CD4-positive, alpha-beta T cell (primary cell): ENCODE results near the gene DAND5. TPM values are rescaled to one million over a fixed set of nuclear protein-coding genes. Genes with fewer than 3 reads are reported as not detected.
A peak's percentile ranks its signal among the peaks of the same experiment; 100 is the strongest.
"Not testable (repeated sequence)": the region's sequence is repeated elsewhere in the genome, so short reads cannot be mapped to it uniquely, and the experiment has no call there.

Experiments
- ATAC-seq: fragments of 200-7000 bp; cut with Tn5 transposase; one replicate; pipeline ENCODE4 v1.10.0; 2022; ENCODE audit warnings: mild to moderate bottlenecking; ENCODE audit not compliant: poor library complexity
- CTCF ChIA-PET: fragments of 350-600 bp; sonication (Branson Sonifier 250); formaldehyde crosslinking; loops from one replicate; lab custom pipeline; 2021; ENCODE audit warnings: antibody characterized with exemption, inconsistent platforms; lab: Charles Lee
- POLR2A ChIA-PET: fragments of 350-600 bp; sonication (Branson Sonifier 250); formaldehyde crosslinking; loops from one replicate; lab custom pipeline; 2021; ENCODE audit warnings: antibody characterized with exemption, inconsistent platforms; lab: Charles Lee
- DNase-seq, 14 experiments: peaks; one replicate each; pipeline ENCODE4 v3.0.0-alpha.2; 2013 to 2020; ENCODE audit warnings: mixed read lengths in 2 of 14
- H3K27ac ChIP-seq, 2 donors: one replicate each; pipeline versions ENCODE4 v1.5.1 to v1.7.0; 2013; ENCODE audit warnings: low read length in 2 of 2, low read depth in 1 of 2, mild to moderate bottlenecking in 1 of 2
- H3K27me3 ChIP-seq, 2 experiments: 1 replicate in 1 of 2; 2 replicates in 1 of 2; pipeline versions ENCODE4 v1.6.1 to v1.7.0; 2013; ENCODE audit warnings: low read length in 2 of 2, control low read depth in 1 of 2, mild to moderate bottlenecking in 1 of 2, moderate library complexity in 1 of 2; ENCODE audit not compliant: insufficient read depth in 2 of 2, control insufficient read depth in 1 of 2
- H3K36me3 ChIP-seq: one replicate; pipeline ENCODE4 v1.6.1; 2013; ENCODE audit warnings: low read length, control low read depth; ENCODE audit not compliant: insufficient read depth
- H3K4me1 ChIP-seq: one replicate; pipeline ENCODE4 v1.6.1; 2013; ENCODE audit warnings: low read length, control low read depth; ENCODE audit not compliant: insufficient read depth
- H3K4me3 ChIP-seq: one replicate; pipeline ENCODE4 v1.5.1; 2013; ENCODE audit warnings: mild to moderate bottlenecking, low read length, moderate library complexity
- H3K9me3 ChIP-seq, 2 experiments: 1 replicate in 1 of 2; 2 replicates in 1 of 2; pipeline versions ENCODE4 v1.6.1 to v1.7.0; 2013; ENCODE audit warnings: low read length in 2 of 2, mild to moderate bottlenecking in 2 of 2, control low read depth in 1 of 2, moderate library complexity in 1 of 2; ENCODE audit not compliant: control insufficient read depth in 1 of 2, insufficient read depth in 1 of 2
- H3K27ac Mint-ChIP-seq: one replicate; pipeline ENCODE4 v1.8.0; 2020; ENCODE audit warnings: mixed read lengths
- H3K27me3 Mint-ChIP-seq: one replicate; pipeline ENCODE4 v1.8.0; 2021; ENCODE audit warnings: mixed read lengths
- H3K36me3 Mint-ChIP-seq: one replicate; pipeline ENCODE4 v1.8.0; 2021; ENCODE audit warnings: low read depth, mixed read lengths
- H3K4me1 Mint-ChIP-seq: one replicate; pipeline ENCODE4 v1.8.0; 2021; ENCODE audit warnings: low read depth, mixed read lengths
- H3K4me3 Mint-ChIP-seq: one replicate; pipeline ENCODE4 v1.8.0; 2020; ENCODE audit warnings: mild to moderate bottlenecking, mixed read lengths
- H3K9me3 Mint-ChIP-seq: one replicate; pipeline ENCODE4 v1.8.0; 2020; ENCODE audit warnings: mixed read lengths
- intact Hi-C, 2 experiments: fragments of 100-400 bp; cut with DNase I in 1 of 2; cut with micrococcal nuclease in 1 of 2; formaldehyde crosslinking; loops; one replicate each; pipeline versions ENCODE4 v1.15.1 to v1.9.0; 2023 to 2025; cut with DNase I, micrococcal nuclease
- total RNA-seq, 174 experiments: library from RNA in 2 of 174; stranded (reverse) in 2 of 174; gene quantifications; one replicate each; pipeline ENCODE4 v1.2.3 and lab custom pipeline; 2021 to 2026
- TF ChIP-seq, protein P1 (sequence below): fragments of 200-600 bp; IDR thresholded peaks from one replicate; pipeline ENCODE4 v1.8.0; 2022; ENCODE audit warnings: antibody characterized with exemption, mild to moderate bottlenecking

The DAND5 gene
- total RNA-seq, 2 experiments from 2014 or later = not detected

DNA sequence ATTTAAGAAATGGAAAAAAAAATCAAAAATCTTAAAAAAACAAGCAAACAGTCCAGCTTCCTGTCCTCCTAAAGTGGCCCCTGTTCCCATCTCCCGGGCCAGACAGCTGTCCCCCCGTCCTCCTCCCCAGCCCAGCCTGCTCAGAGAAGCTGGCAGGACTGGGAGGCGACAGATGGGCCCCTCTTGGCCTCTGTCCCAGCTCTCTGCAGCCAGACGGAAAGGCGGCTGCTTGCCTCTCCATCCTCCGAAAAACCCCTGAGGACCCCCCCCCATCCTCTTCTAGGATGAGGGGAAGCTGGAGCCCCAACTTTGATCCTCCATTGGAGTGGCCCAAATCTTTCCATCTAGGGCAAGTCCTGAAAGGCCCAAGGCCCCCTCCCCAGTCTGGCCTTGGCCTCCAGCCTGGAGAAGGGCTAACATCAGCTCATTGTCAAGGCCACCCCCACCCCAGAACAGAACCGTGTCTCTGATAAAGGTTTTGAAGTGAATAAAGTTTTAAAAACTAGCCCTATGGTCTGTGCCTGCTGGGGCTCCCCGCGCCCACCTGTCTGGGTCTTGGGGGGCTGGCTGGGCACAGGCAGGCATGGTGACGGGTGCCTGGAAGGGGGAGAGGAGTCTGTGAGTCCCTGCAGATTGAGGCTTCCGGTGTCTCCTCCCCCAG is 16.1 kb upstream of the DAND5 start:
- Mint-ChIP-seq H3K27ac (no peak overlapping the region), H3K4me3 (no peak overlapping the region), H3K4me1 (peaks cover 23% of the 10 kb centered on the region), H3K27me3 (no peaks in the 10 kb centered on the region), H3K9me3 (no peaks in the 10 kb centered on the region), H3K36me3 (peaks cover 68% of the 10 kb centered on the region)
- Histone ChIP-seq H3K4me1 (peaks cover 38% of the 10 kb centered on the region), H3K27ac (no peak overlapping the region), H3K27me3 (no peaks in the 10 kb centered on the region), H3K4me3 (no peak overlapping the region), H3K9me3 (no peaks in the 10 kb centered on the region), H3K36me3 (peaks cover 58% of the 10 kb centered on the region)
- CTCF ChIA-PET = interaction anchor here (5.5 kb wide), 1 partner anchor 12 kb away, joined by 30 read pairs; no protein-coding TSS in a partner anchor
- no peak for ATAC-seq
- POLR2A ChIA-PET = interaction anchor here (1.4 to 2.4 kb wide), 3 partner anchors 12 to 20 kb away, joined by 5 to 9 read pairs (median 8); partner anchors contain the start of genes CALR and FARSA
- TF ChIP-seq, protein P1, sequence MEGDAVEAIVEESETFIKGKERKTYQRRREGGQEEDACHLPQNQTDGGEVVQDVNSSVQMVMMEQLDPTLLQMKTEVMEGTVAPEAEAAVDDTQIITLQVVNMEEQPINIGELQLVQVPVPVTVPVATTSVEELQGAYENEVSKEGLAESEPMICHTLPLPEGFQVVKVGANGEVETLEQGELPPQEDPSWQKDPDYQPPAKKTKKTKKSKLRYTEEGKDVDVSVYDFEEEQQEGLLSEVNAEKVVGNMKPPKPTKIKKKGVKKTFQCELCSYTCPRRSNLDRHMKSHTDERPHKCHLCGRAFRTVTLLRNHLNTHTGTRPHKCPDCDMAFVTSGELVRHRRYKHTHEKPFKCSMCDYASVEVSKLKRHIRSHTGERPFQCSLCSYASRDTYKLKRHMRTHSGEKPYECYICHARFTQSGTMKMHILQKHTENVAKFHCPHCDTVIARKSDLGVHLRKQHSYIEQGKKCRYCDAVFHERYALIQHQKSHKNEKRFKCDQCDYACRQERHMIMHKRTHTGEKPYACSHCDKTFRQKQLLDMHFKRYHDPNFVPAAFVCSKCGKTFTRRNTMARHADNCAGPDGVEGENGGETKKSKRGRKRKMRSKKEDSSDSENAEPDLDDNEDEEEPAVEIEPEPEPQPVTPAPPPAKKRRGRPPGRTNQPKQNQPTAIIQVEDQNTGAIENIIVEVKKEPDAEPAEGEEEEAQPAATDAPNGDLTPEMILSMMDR = no peak
- intact Hi-C loops = no loop called here
- DNase-seq = peak in 1 of 14 experiments; percentile 31

GRCh38 chr19:12953799-12954611 is 15.4 kb upstream of the DAND5 start:
- Mint-ChIP-seq H3K27ac (peak overlapping the region; percentile 36), H3K9me3 (no peaks in the 10 kb centered on the region), H3K36me3 (peaks cover 61% of the 10 kb centered on the region), H3K4me3 (peak overlapping the region; percentile 30), H3K27me3 (no peaks in the 10 kb centered on the region), H3K4me1 (peaks cover 23% of the 10 kb centered on the region)
- Histone ChIP-seq H3K4me1 (peaks cover 38% of the 10 kb centered on the region), H3K4me3 (no peak overlapping the region), H3K27ac (no peak overlapping the region), H3K9me3 (no peaks in the 10 kb centered on the region), H3K36me3 (peaks cover 50% of the 10 kb centered on the region), H3K27me3 (no peaks in the 10 kb centered on the region)
- POLR2A ChIA-PET = interaction anchor here (0.9 to 2.4 kb wide), 5 partner anchors 11 to 150 kb away, joined by 4 to 9 read pairs (median 6); partner anchors contain the start of genes CALR, FARSA and GCDH
- CTCF ChIA-PET = interaction anchor here (0.6 to 5.5 kb wide), 2 partner anchors 11 to 1803 kb away, joined by 5 to 30 read pairs; no protein-coding TSS in a partner anchor
- intact Hi-C loops = no loop called here
- TF ChIP-seq, protein P1 = no peak
- DNase-seq = peak in 1 of 14 experiments; percentile 31
- ATAC-seq = no peak

- Mint-ChIP-seq H3K4me1 (peaks cover 23% of the 10 kb centered on the region), H3K27me3 (no peaks in the 10 kb centered on the region), H3K9me3 (no peaks in the 10 kb centered on the region), H3K27ac (peak overlapping the region; percentile 36), H3K36me3 (peaks cover 55% of the 10 kb centered on the region), H3K4me3 (peak overlapping the region; percentile 46)
- ChIA-PET POLR2A (interaction anchor here (0.9 to 2.4 kb wide), 3 partner anchors 11 to 150 kb away, joined by 4 to 9 read pairs (median 6); partner anchors contain the start of gene GCDH), CTCF (interaction anchor here (0.6 to 5.5 kb wide), 2 partner anchors 10 to 1804 kb away, joined by 5 to 30 read pairs; no protein-coding TSS in a partner anchor)
- TF ChIP-seq, protein P1 = no peak
- ATAC-seq = no peak
- intact Hi-C loops = no loop called here
- peaks cover 38% of the 10 kb centered on the region for H3K4me1 ChIP-seq
- no peak for DNase-seq
- no peaks in the 10 kb centered on the region for H3K27me3 ChIP-seq
- no peak overlapping the region for H3K27ac ChIP-seq
- no peak overlapping the region for H3K4me3 ChIP-seq
- no peaks in the 10 kb centered on the region for H3K9me3 ChIP-seq
- peaks cover 45% of the 10 kb centered on the region for H3K36me3 ChIP-seq
These were observed 14.8 kb upstream of the DAND5 start for GRCh38 chr19:12954612-12954962.

DNA sequence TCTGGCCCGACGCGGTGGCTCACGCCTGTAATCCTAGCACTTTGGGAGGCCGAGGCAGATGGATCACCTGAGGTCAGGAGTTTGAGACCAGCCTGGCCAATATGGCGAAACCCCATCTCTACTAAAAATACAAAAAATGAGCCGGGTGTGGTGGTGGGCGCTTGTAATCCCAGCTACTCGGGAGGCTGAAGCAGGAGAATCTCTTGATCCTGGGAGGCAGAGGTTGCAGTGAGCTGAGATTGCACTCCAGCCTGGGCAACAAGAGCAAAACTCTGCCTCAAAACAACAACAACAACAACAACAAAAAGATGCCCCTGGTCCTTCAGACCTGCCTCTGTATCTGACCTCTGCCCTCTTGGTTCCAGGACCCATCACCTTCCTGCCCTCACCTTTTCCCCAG is 13.8 kb upstream of the DAND5 start:
- peaks cover 19% of the 10 kb centered on the region for H3K4me1 Mint-ChIP-seq
- H3K4me3 Mint-ChIP-seq = peak overlapping the region; percentile 84
- H3K4me3 ChIP-seq, H3K9me3 ChIP-seq, H3K27me3 Mint-ChIP-seq, H3K27me3 ChIP-seq, ATAC-seq, intact Hi-C loops, DNase-seq, H3K9me3 Mint-ChIP-seq: not testable (repeated sequence)
- peak overlapping the region in 1 of 2 donors; percentile 36 for H3K27ac ChIP-seq
- ChIA-PET CTCF (interaction anchor here (5.5 kb wide), 1 partner anchor 9 kb away, joined by 30 read pairs; no protein-coding TSS in a partner anchor), POLR2A (interaction anchor here (1.8 to 2.4 kb wide), 2 partner anchors 10 kb away, joined by 6 to 9 read pairs; partner anchors contain the start of gene RAD23A)
- peaks cover 45% of the 10 kb centered on the region for H3K36me3 Mint-ChIP-seq
- H3K27ac Mint-ChIP-seq = peak overlapping the region; percentile 88
- H3K4me1 ChIP-seq = peaks cover 38% of the 10 kb centered on the region
- peaks cover 37% of the 10 kb centered on the region for H3K36me3 ChIP-seq
